Epidermal melanocyte (primary cell): ENCODE results near the gene GABRG3.

Source experiments
- DNase-seq: peaks from one replicate; pipeline ENCODE4 v3.0.0; 2011; ENCODE audit warnings: low spot score; ENCODE audit not compliant: insufficient read length

The GABRG3 gene

GRCh38 chr15:27564656-27565055 lies 593.7 kb downstream of the GABRG3 start:
- DNase-seq: no peak

GRCh38 chr15:27570746-27571145 lies 599.8 kb downstream of the GABRG3 start:
- no peak for DNase-seq

- no peak for DNase-seq
Measured at GRCh38 chr15:27573805-27574485, 603.0 kb downstream of the GABRG3 start.

- DNase-seq: no peak
Measured at GRCh38 chr15:27574541-27575054, 603.6 kb downstream of the GABRG3 start.

- no peak for DNase-seq
Measured at GRCh38 chr15:27575521-27575920, 604.5 kb downstream of the GABRG3 start.

- DNase-seq: no peak
Measured at GRCh38 chr15:27576576-27576975, 605.6 kb downstream of the GABRG3 start.

- no peak for DNase-seq
Measured at GRCh38 chr15:27579738-27580137, 608.8 kb downstream of the GABRG3 start.

GRCh38 chr15:27582726-27583410 lies 611.9 kb downstream of the GABRG3 start:
- DNase-seq: no peak

- DNase-seq: no peak
Measured at GRCh38 chr15:27583651-27584050, 612.7 kb downstream of the GABRG3 start.

GRCh38 chr15:27585041-27585640 lies 614.2 kb downstream of the GABRG3 start:
- DNase-seq: no peak

- no peak for DNase-seq
Measured at GRCh38 chr15:27587810-27588209, 616.8 kb downstream of the GABRG3 start.

- no peak for DNase-seq
Measured at GRCh38 chr15:27589260-27589659, 618.3 kb downstream of the GABRG3 start.

GRCh38 chr15:27589782-27590181 lies 618.8 kb downstream of the GABRG3 start:
- DNase-seq: no peak
